GM18909 (cell line): ENCODE data around the gene ADGRL1.
"Not testable (repeated sequence)": the region's sequence is repeated elsewhere in the genome, so short reads cannot be mapped to it uniquely, and the experiment has no call there.

Experiments used
- ATAC-seq: cut with Tn5 transposase; IDR thresholded peaks from one replicate; pipeline ENCODE4 v1.9.1; 2021; ENCODE audit warnings: mild to moderate bottlenecking; ENCODE audit not compliant: unreplicated experiment, poor library complexity

ADGRL1 gene

GRCh38 chr19:14205452-14206287 lies at the start of gene ADGRL1:
Gene ADGRL1, minus strand, starts transcription at chr19:14206169. Its CDS starts 22,567 bp downstream, at chr19:14183602.
- ATAC-seq = not testable (repeated sequence)

GRCh38 chr19:14255316-14255715 lies 49.3 kb upstream of the ADGRL1 start:
- ATAC-seq = not testable (repeated sequence)

GRCh38 chr19:14253822-14254599 lies 48.0 kb upstream of the ADGRL1 start:
- not testable (repeated sequence) for ATAC-seq

- not testable (repeated sequence) for ATAC-seq
These were observed 46.2 kb upstream of the ADGRL1 start for GRCh38 chr19:14252136-14252535.

- no peak for ATAC-seq
These were observed 44.9 kb upstream of the ADGRL1 start for GRCh38 chr19:14250870-14251269.

- ATAC-seq = not testable (repeated sequence)
These were observed 44.3 kb upstream of the ADGRL1 start for GRCh38 chr19:14250315-14250714.

- ATAC-seq = not testable (repeated sequence)
These were observed 43.9 kb upstream of the ADGRL1 start for GRCh38 chr19:14249891-14250290.

GRCh38 chr19:14249012-14249754 lies 43.2 kb upstream of the ADGRL1 start:
- not testable (repeated sequence) for ATAC-seq

GRCh38 chr19:14248578-14249011 lies 42.6 kb upstream of the ADGRL1 start:
- no peak for ATAC-seq

- ATAC-seq = not testable (repeated sequence)
These were observed 41.8 kb upstream of the ADGRL1 start for GRCh38 chr19:14247548-14248471.

GRCh38 chr19:14247205-14247547 lies 41.2 kb upstream of the ADGRL1 start:
- not testable (repeated sequence) for ATAC-seq

- not testable (repeated sequence) for ATAC-seq
These were observed 38.4 kb upstream of the ADGRL1 start for GRCh38 chr19:14244393-14244792.

GRCh38 chr19:14243718-14244117 lies 37.7 kb upstream of the ADGRL1 start:
- not testable (repeated sequence) for ATAC-seq

GRCh38 chr19:14237014-14237941 lies 31.3 kb upstream of the ADGRL1 start:
- no peak for ATAC-seq

- not testable (repeated sequence) for ATAC-seq
These were observed 27.0 kb upstream of the ADGRL1 start for GRCh38 chr19:14232945-14233344.

GRCh38 chr19:14228446-14229071 lies 22.6 kb upstream of the ADGRL1 start:
- ATAC-seq = not testable (repeated sequence)

- ATAC-seq = not testable (repeated sequence)
These were observed 20.5 kb upstream of the ADGRL1 start for GRCh38 chr19:14226498-14226897.

- no peak for ATAC-seq
These were observed 16.9 kb upstream of the ADGRL1 start for GRCh38 chr19:14222886-14223285.
